GM18867 (cell line): ENCODE measurements around the gene KCNQ1OT1.

Experiments used
- ATAC-seq: cut with Tn5 transposase; IDR thresholded peaks from one replicate; pipeline ENCODE4 v1.9.1; 2021; ENCODE audit warnings: mild to moderate bottlenecking, moderate library complexity; ENCODE audit not compliant: unreplicated experiment

The KCNQ1OT1 gene

DNA sequence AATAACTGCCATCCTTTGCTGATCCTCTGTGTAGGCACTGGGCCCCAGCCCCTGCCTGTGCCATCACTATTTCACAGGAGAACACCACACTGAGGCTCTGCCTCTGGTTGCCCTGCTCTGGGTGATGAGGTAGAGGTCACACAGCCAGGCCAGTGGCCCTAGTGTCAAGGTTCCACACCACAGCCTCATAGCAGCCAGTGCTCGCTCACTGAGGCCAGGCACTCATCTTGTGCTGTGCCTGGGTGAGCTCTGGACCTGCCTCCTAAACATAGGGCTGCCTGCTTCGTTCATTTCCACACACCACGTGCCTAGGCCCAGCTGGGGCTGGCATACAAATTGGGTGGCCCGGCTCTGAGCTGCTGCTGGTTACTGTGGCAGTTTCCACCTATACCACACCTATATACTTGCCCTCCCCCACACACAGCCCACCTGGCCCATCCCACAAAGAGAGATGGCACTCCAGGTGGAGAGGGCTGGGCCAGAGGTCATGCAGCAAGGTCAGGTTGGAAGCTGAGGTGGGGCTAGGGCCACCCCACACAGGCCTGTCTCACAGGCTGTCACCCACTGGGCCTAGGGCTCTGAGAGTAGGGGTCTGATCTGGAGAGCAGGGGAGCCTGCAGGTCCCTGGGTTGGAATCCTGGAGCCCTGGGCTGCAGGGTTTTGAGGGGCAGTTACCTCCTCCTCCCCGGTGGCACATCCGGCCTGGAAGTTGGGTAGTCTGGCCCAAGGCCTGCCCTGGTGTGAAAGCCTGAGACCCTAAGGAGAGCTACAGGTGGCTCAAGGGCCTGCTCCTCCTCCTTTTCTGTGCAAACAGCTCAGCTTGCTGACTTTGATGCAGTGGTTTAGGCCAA, 11.2 kb downstream of the KCNQ1OT1 start:
- ATAC-seq: no peak

GRCh38 chr11:2687782-2688191, 12.0 kb downstream of the KCNQ1OT1 start:
- no peak for ATAC-seq

GRCh38 chr11:2687223-2687530, 12.6 kb downstream of the KCNQ1OT1 start:
- no peak for ATAC-seq

DNA sequence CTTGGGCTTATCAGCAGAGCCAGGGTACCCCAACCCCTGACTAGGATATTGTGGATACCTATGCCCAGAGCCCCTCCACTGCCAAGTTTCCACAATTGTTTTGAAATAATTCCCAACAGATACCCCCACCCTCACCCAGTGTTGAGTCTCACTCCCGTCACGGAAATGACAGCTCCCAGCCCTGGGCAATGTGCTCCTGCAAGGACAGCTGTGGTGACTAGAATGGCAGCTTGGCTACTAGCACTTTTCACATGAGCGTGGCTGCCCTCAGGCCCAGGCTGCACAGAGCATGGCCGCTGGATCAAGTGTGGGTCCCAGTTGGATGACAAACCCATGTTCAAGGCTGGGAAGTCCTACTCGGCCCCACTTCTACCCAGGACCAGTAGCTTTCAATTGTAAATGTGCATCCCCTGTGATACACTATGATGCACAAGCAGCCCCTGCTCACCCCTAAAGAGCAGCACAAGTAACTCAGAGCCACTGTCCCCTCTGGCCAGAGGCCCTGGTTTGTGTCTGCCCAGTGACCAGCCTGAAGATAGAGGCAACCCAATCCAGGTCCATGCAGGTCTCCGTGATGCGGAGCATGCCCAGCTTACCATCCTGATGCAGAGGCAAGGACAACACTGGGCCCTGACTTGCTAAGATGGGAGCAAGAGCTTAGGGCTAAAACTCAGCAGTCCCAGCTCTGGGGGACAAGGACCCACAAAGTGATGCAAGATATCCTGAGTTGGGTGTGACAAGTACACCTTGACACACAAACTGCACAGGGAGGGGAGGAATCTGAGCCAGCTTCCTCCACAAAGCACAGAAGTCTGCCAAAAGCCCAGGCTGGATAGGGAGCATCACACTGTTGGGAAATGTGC, 13.2 kb downstream of the KCNQ1OT1 start:
- ATAC-seq: no peak

- ATAC-seq: no peak
Observed at GRCh38 chr11:2685566-2686359, 14.0 kb downstream of the KCNQ1OT1 start.

DNA sequence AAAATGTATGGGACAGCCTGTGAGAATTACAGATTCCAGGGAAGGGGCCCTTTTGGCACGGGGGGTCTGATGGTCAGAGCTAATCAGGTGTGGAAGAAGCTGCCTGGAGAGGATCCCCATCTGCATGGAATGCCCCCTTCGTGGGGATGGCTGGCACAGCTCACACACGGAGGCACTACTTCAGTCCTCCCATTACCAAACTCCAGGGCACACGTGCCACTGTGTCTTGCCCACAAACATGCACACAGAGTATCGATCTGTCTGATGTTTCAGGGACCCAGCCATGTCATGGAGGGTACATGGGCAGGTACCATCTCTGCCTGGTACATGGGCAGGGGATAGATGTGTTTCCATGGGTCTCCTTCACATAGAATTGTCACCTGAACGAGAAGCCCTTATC, 14.7 kb downstream of the KCNQ1OT1 start:
- ATAC-seq: no peak

- ATAC-seq: no peak
Observed at GRCh38 chr11:2684581-2684980, 15.2 kb downstream of the KCNQ1OT1 start.

- ATAC-seq: no peak
Observed at GRCh38 chr11:2683806-2684205, 16.0 kb downstream of the KCNQ1OT1 start.

DNA sequence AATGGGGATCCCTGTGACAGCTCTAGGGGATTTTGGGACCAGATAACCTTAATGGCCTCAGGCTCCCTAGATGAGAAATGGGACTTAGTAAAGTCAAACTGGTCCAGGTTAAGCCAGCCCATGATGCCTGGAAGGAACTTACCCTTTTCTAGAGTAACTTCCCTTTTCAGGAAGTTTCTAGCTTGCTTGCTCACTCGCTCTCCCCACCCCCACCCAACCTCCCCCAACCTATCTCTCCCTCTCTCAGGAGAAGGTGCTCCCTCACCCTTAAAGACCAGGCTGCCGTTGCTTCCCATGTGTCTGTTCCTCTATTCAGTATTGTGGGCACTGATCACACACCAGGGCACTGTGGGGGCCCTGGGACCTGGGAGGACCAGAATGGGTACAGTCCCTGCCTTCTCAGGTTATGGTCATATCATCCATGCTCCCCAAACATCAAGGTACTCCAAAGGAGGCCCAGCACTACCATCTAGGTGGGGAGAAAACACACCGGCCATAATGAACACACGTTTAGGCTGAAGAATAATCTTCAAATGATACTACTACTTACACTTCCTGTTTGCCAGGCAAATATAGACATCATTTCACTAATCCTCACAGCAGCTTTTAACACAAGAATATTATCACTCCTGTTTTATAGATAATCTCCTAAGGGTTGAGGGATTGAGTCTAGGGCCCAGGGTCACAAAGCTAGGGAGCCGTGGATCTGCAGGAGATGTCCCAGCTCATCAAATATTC, 18.2 kb downstream of the KCNQ1OT1 start:
- ATAC-seq: no peak

GRCh38 chr11:2679011-2679676, 20.6 kb downstream of the KCNQ1OT1 start:
- ATAC-seq: no peak

DNA sequence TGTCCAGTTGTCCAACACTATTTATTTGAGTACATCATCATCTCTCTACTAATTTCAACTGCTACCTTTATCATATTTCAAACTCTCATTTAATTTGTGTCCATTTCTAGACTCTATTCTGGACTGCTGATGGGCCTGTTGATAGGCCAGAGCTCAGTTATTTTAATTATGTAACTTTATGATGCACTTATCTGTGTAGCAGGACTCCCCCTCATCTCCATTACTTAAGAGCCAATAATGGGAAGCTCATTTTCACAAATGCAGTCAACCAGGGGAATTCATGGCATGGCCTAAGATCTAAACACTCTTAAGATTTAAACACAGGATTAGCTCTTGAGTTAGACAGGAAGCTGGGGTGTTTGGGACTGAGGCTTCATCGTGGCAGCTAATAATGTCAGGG, 21.4 kb downstream of the KCNQ1OT1 start:
- no peak for ATAC-seq

- ATAC-seq: no peak
Observed at GRCh38 chr11:2677127-2677526, 22.7 kb downstream of the KCNQ1OT1 start.

DNA sequence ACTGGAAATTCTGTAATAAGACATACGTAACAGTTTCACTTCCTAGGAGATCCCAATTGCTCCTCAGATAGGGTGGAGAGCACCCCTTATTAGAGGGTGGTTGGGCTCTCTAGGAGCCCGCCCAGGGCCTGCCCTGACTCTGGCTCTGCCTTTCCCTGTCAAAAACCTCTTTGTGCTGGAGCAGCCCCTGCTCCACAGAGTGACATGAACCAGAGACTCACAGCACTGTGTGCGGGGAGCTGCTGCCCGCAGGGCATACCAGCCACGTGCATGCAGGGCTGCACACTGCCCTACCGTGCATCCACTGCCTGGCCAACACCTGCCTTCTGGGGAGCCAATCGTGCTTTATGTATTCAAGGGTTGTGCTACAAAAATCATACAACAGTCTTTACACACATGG, 24.3 kb downstream of the KCNQ1OT1 start:
- ATAC-seq: no peak

DNA sequence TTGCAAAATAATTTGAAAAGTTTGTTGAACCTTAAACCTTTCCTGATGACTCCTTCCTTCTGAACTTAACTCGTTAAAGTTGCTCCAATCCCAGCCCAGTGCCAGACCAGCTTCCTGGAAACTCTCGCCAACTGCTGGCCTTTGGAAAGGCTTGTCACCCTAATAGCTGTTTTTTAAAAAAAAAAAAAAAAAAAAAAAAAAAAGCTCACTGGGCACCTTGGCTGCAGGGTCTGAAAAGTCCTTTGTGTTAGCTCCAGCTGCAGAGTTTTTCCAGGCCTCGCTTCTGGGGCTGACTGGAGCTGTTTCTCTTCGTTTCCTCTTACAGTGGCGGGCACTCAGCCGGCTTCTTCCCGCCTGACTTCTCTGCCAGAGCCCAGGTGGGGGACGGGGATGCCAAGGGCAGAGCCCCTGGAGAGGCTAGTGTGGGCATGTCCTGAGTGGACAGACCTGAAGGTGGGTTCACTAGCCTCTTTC, 25.1 kb downstream of the KCNQ1OT1 start:
- ATAC-seq: no peak

- ATAC-seq: no peak
Observed at GRCh38 chr11:2673871-2674471, 25.8 kb downstream of the KCNQ1OT1 start.

DNA sequence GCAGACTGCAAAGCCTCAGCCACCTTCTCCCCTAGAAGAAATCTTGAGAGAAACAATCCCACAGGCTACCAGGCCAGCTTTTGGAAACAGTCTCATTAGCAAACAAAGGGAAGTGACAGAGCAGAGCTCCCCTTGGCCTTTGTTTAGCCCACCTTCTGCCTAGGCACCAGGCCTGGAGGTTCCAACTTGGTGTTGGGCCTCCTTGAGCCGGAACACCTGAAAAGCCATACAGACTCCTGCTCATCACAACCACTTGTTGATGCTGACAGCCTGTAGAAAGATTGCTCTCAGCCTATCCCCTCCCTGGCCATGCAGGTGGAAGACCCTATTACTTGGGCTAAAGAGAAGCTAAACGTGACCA, 26.6 kb downstream of the KCNQ1OT1 start:
- no peak for ATAC-seq

GRCh38 chr11:2672553-2673249, 27.1 kb downstream of the KCNQ1OT1 start:
- no peak for ATAC-seq

DNA sequence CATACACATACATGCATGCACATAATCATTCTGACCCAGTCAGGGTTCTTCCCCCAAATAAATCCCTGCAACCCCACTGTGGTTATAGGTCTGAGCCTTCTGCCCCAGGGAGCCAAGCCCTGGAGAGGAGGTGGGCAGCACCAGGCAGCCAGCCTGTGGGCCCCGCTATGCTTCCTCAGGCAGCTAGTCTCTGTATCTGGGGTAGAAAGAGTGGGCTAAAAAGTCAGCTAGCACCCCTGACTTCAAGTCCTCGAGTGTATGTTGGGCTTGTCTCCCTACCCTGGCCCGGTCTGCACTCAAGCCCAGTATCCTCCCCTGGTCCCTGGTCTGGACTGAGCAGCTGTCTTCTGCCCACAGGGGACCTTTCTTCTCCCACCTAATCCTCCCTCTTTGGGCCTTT, 28.0 kb downstream of the KCNQ1OT1 start:
- ATAC-seq: no peak

DNA sequence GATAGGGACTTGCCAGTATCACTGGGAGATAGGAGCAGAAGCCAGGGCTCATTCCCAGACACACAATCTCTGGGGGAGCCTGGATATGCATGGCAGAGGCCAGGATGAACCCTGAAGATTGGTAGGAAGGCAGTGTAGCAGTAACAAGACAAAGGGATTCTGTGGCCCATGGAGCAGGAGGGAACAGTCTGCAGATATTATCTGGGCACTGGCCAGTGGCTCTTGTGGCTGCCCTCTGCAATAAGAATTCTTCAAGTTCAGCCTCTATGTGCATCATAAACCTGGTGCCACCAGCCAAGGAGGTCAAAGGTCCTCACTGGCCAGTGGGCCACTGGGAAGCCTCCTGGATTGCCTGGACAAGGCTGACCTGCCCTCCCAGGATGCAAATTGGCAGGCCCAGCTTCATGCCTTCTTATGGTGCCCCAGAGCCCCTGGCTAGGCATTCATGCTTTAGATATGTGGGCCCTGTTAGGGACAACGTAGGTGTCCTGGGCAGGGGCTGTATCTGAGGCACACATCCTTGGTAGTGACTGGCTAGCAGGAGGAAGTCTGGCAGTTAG, 29.2 kb downstream of the KCNQ1OT1 start:
- no peak for ATAC-seq
